Stimulated activated CD4-positive, alpha-beta T cell treated with anti-CD3 and anti-CD28 coated beads, Interleukin-2, amount 100 ng/mL, for 4 hours (primary cell): ENCODE measurements around the gene PTPN14.
"Not testable (repeated sequence)": the region's sequence is repeated elsewhere in the genome, so short reads cannot be mapped to it uniquely, and the experiment has no call there.

Experiments
- DNase-seq: peaks from one replicate; pipeline ENCODE4 v3.0.0-alpha.2; 2020; ENCODE audit warnings: low read depth

Gene PTPN14

DNA sequence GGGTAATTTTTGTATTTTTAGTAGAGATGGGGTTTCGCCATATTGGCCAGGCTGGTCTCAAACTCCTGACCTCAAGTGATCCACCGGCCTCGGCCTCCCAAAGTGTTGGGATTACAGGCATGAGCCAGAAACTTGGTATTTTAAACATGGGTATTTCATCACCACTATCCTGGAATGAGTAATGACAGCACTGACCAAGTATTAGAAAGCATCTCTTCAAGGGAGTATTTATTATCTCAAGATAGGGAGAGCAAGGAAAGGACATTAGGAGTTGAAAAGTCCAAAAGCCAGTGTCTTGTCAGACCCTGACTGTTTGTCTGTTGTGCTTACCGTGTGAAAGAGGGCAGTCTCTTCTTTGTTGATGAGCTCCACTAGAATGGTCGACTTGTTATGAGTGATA, 156.8 kb downstream of the PTPN14 start:
- DNase-seq, result not testable (repeated sequence)

DNA sequence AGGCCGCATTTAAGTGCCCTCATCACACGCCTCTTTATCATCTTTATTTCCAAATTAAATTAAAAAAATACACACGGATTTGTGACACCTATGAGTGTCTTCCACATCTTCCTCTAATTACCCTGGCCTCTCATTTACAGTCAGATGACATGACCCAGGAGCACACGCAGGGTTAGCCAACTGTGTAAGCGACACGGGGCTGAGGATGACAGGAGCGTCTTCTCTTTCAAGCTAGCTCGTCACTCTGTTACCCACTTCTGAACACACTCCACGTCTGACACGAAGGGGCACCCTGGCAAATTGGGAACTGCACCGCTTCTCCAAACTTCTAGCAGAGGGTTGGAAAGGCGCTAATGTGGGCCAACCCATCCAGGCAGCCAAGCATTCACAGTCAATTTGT, 158.3 kb downstream of the PTPN14 start:
- DNase-seq, result no peak

DNA sequence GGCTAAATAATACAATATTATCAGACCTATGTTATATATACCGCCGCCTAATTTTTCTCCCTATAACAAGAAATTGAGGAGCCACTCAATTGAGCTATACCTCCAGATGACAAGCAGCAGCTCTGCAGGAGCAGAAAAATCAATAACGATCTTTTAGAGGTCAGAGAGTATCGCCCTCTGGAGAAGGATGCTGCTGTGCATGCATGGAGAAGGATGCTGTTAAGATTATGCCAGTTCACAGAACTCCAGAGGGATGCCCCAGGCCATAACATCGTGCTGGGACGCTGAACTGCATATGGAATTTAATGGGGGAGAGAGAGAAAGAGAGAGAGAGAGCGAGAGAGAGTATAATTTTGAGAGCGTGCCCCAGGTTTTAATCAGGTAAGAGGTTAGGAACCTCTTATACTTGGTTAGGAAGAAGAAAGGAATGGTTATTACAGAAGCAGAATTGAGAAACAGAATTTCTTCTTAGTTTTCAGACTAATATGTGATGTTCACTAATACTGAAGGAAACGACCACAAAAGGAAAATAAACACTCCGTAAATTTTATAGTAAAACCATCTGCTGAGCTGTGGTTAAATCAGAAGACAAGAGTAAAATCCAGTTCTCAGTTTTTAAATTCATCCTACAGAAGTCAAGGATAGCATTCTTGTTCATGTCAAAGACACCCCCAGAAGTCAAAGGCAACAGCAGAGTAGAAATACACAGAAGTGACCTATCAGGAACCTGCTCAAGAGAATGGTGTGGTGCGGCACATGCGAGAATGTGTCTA, 159.3 kb downstream of the PTPN14 start:
- DNase-seq, result no peak

DNA sequence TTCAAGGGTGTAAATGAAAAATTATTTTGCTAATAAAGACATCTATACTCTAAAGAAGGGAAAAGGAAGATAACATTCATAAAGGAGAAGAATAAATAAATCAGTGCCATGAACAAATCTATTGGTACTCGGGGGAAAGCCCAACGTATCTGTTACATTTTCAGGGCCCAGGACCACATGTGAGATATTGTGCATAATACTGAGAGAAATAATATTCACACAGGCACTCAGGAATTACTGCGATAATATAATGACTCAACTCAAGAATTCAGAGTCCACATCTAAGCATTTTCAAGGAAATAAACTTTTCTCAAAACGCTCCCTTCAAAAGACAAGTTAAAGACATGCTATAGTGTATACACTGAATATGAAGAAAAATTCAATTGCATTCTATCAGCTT, 161.7 kb downstream of the PTPN14 start:
- DNase-seq, result no peak

DNA sequence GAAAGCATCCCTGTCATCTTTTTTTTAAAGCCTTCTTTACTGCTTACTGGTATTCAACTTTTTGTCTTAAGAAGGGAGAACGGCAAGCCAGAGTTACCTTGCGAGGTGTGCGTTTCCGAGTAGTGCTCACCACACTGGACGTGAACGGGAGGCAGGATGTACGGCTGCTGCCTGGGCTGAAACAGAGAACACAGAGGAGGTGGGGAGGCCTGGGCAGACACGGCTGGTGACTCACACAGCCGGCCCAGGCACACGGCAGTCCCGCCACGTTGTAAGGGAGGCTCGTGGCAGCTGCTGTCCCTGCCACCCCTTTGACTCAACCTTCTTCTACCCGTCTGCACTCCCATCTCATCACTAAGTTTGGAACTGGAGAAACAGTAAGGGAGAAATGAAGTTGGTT, 164.7 kb downstream of the PTPN14 start:
- DNase-seq, result no peak

DNA sequence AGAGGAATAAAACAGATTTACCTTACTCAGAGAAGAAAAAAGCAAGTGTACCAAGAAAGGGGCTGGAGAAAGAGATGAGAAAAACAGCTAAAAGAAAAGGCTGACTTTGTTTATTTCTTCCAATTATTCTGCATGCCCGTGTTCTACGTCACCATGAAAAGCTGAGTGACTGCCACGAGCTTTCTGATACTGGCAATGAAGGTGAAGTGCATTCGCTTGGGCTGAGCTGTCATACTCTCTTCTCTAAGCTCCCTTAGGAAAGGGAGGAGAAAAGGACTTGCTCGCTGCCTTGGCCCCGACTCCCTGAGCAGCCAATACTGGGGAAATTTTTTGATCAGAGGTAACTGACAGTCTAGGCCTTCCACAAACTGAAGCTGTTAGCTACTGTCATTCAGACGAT, 165.1 kb downstream of the PTPN14 start:
- DNase-seq, result no peak

DNA sequence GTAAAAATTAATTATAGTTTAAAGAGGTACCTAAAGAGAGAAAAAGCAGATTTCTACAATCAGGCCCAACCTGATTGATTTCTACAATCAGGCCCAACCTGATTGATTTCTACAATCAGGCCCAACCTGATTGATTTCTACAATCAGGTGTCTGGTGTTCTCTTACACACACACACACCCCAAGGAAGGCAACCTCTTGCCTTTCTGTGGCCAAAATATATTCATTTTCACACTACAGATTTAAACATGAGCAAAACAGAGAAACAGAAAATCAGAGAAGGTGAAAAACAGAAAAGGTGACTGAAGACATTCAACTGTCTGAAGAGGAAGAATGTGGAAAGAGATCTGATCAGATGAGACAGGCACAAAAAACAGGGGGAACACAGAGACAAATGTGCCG, 166.0 kb downstream of the PTPN14 start:
- DNase-seq, result no peak

DNA sequence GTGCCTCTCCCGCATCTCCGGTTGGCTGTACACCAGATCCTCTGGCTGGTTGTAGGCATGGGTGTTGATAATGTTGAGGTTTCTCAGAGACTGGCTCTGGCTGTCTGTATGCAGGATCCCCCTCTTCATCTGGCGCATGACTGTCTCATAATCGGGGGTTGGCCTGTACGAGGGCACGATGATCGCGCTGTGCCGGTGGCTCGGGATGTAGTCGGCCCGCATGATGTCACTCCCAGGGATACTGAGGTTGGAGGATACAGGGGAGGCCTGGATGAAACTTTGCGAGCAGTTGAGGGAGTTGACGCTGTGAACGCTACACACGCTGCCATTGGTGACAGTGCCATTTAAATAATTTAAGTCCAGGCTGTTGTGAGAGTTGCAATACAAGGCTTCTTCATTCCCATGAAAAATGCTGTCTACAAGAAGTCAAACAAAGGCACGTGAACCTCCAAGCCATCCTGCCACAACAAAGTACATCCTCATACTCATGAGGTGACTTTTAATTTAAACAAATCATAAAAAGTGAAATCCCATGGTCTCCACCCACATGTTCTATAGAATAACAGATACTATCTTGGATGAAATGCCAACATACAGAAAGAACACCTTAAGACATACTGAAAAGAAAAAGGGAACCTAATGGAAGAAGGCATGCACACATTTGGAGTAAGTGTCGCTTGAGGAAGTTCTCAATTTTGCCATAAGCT, 166.9 kb downstream of the PTPN14 start:
- DNase-seq, result no peak

DNA sequence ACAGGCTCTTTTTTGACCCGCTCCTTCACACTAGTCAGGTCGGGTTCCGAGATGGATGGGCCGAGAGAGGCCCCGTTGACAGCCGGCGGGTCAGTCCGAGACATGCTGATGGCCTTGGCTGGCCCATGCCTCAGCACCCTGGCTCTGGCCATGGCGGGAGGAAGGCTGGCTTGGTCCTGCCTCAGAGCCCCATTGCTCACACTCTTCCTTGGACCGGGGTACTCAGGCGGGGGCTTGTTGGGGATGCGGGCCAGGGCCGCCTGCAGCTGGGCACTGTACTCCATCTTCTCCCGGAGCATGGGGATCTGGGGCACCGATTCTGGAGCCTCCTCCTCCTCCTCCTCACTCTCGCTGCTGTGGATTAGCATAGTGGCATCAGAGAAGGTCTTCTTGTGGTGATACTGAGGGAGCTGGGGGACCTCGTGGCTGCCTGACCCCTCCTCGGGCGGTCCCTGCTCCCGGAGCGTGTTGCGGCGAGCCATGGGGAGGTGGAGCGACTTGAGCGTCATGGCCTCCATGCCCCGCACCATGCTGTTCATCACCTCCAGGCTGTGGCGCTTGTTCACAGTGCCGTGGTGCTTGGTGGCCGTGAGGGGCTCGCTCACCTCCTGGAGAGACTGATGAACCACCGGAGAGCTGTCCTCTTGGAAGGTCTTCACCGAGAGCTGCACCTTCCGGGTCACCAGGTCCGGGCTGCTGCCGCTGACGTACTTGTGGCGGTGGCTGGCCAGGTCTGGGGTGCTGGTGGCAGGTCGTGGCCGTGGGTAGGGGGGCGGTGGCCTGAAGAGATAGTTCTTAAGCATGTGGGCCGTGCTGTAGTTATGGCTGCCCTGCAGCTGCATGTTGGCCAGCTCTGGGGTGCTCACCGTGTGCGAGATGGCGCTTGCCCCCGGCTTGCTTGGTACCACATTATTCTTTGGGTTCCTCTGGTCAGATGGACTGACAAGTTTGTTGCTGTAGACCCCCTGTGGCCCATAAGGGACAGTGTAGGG, 167.7 kb downstream of the PTPN14 start:
- no peak for DNase-seq

DNA sequence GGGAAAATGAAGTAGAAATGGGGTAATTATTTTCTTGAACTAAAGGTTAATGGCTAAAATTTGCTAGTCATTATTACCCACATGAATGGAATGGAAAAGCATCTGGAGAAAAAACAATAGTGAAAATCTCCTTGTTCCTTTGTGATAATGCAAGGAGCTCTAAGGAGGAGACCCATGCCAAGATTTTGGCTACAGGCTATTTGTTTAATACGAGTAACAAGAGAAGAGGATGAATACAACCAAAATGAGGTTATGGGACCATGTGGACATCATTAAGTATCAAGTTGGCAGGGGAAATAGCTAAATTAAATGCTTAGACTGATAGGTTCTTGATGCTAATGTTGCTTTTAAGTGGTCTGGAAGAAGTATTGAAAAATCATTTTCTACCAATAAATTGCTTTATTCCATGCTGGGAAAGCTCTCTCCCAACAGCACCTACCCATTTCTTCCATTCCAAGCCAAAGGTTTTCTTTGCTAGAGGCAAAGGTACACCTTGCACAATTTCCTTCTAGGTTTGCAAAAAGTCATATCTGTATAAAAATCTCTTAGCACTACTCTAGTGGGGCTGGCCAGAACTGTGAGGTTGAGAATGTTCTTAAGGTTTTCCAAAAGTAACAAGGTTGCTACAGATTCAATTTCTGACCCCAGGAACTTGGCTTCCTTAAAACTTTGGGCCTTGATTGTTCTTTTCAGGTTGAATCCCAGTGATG, 170.3 kb downstream of the PTPN14 start:
- no peak for DNase-seq

DNA sequence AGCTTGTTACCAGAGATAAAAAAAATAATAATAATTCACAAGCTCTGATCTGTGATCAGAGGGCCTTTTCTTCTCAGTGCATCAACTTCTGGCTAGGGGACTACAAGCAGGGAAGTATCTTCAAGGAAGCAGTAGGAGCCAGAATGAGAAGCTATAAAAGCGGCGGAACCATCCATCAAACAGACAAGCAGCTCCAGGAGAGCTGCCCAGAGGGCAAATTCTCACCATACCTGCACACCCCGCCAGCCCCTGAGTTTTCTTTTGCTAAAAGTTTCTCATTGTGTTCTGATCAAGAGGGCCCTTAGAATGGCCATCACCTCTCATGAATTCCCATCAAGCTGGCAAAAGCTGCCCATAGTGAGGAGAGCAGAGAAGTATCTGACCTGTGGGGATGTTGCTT, 171.0 kb downstream of the PTPN14 start:
- DNase-seq, result no peak

DNA sequence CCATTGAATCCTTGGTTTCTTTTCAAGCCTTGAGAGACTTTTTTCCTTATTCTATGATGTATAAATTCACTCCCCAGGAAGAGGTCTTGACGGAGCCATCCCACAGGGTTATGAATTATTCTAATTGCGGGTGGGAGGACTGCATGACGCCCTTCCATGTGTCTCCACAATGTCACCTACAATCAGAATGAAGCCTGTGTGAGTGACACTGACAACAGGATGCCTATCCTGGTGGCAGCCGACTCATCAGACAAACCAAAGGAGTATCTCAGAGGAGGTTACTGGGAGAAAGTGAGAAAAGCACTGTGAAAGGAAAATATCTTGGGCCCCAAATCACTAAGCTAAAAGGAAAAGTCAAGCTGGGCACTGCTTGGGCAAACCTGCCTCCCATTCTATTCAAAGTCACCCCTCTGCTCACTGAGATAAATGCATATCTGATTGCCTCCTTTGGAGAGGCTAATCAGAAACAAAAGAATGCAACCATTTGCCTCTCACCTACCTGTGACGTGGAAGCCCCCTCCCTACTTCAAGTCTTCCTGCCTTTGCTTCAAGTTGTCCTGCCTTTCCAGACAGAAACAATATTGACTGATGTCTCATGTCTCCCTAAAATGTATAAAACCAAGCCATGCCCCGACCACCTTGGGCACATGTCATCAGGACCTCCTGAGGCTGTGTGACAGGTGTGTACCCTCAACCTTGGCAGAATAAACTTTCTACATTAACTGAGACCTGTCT, 172.0 kb downstream of the PTPN14 start:
- no peak for DNase-seq

DNA sequence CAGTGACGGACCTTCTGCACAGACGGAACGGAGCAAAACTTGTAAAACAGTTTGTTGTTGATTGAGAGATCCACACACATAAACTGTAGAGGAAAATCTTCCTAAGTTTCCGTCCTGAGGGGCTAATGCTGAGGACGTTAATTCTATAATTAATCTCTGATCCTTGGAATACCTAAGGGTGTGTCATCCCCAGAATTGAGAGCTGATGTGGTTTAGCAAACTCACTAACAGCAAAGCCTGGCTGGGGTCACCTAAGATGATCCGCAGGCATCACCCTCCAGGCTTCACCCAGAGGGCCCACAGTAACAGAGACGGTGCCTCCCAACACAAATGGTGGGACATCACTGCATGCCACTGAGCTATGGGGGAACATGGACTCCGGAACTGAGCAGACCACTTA, 172.9 kb downstream of the PTPN14 start:
- DNase-seq, result no peak

DNA sequence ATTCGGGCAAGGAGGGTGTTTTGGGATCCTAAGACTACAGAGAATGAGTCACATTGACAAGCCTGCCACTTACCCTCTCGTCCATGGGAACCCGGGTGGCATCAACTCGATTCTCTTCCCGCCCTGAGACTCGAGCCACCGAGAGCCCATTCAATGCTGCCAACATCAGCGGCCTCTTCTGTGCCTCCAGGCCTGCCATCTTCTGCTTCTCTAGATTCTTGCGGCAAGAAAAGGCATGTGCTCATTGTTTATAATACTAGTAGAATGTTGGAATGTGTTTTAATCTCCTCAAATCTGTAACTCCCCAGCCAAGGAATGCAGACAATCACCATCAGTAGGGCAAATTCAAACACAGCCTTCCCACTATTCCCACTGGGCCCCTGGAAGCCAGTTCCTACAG, 173.5 kb downstream of the PTPN14 start:
- DNase-seq, result no peak

DNA sequence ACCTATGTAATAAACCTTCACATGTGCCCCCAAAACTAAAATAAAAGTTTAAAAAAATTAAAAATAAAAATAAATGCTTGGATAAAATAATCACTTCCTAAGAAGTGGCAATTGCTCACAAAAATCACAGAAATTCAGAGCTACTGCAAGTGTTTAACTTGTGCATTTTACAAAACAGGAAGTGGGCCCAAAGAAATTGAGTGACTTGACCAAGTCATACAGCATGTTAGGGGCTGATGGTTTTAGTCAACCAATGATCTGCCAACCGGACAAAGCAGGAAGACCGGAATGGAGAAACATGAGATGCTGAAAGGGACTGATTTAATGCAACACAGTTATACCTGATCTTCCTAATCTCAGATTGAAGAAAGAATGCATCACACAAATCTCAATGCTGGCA, 173.9 kb downstream of the PTPN14 start:
- DNase-seq, result no peak

DNA sequence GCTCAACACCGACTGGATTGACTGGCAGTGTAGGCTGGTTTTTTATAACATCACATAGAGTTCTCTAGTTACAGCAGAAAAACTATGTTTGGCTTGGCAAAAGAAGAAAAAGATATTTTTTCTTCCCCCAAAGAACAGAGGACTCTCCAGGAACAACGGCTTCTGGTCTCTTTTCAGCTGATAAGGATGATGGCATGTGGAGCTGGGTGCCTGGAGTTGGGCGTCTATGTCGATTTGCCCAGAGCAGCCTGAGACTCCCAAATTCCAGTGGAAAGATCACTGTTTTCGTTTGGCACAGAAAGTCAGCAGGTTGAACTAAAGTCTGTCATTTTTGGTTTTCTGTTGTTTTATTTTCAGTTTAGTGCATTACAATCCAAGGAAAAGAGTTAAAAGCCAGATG, 179.3 kb downstream of the PTPN14 start:
- no peak for DNase-seq

DNA sequence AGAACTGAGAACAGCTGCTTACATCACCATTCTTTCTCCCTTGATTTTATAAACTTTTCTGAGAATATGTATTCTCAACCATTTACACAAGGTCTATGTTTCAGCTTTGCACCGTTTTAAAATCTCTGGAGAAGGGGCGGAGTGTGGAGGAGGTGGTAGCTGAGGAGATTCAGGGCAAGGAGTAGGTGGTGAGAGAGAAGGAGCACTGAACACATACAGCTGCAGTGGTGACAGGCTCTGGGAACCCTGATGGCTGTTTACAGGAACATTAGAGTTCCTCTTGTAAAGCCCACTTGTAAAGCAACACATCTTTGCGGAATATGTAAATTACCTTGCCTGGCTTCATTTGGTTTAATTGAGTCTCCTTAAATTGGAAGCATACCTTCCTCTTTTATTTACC, 180.8 kb downstream of the PTPN14 start:
- no peak for DNase-seq

DNA sequence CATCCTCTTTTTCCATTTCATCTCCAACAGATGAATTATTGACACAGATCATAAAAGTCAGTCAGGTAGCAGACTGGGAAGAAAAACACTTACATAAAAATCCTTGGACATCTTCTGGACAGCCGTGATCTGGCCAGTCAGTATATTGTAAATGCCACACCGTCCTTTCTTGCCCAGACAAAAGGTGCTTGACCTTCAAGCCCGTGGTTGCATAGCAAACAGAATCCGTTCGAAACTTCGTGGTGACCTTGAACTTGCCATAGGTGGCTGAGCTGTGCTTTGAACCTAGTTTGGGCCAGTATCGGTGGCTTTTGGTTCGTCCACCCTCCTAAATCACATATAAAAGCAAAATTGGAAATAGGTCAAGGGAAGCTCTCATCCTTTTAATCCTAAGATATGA, 182.0 kb downstream of the PTPN14 start:
- DNase-seq, result no peak

DNA sequence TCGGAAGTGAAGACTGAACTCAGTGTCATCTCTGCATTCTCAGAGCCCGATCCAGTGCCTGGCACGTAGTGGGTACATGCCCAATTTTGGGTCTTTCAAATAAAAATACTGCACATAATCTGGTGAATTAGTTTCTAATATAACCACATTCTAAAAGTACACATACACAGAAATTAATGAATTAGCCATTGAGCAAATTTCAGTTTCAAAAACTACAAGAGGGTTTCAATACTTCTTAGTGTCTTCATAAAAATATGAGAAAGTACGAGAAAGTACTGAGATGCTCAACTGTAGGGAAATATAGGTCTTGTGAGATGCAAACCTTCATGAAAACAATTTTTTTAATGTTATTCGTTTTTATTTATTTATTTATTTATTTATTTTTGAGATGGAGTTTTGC, 183.6 kb downstream of the PTPN14 start:
- DNase-seq, result no peak

DNA sequence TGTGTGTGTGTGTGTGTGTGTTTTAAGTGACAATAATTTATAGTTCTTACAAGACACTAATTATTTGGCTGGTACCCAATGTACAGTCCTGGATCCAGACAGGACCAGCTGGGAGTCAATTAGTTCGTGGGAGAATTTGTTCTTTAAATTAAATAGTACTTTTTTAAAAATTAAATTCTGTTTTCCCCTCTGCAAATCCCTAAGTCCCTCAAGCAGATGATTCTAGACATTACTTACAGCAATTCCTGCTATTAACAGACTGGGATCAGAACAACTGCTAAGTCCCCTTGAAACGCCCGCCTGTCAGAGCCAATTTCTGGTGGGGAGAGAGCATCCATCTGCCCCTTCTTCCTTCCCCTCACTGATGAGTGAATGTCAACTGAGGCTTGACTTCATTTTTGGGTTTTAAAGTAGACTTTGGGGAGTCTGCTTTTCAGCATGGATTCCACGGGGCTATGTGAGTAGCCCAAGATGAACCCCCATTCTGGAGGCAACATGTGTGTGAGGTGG, 186.6 kb downstream of the PTPN14 start:
- no peak for DNase-seq

DNA sequence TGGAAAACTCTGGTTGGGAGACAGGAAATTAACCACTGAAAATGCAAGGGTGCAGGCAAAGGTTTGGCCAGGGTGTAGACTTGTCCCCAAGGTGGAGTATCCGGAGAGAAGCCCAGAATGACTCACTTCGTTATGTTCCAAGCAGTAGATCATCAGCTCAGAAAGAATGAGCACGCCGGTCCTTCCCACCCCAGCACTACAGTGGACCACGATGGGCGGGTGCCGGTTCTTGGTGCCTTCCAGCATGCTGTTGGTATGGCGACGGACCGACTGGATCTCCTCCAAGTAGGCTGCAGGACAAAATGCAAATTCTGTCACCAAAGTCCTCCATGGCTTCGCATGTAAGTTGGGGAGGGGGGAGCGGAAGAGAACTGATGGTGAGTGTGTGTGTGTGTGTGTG, 187.0 kb downstream of the PTPN14 start:
- no peak for DNase-seq
